ENCODE measurements around the gene TXNDC17. TPM values are rescaled to one million over a fixed set of nuclear protein-coding genes. Genes with fewer than 3 reads are reported as not detected.

TXNDC17 gene
- total and polyA plus RNA-seq, 2 of the 8 experiments (the other 6 are each of a cell fraction or from before 2014, with no cell fraction given): 182 to 410 TPM

DNA sequence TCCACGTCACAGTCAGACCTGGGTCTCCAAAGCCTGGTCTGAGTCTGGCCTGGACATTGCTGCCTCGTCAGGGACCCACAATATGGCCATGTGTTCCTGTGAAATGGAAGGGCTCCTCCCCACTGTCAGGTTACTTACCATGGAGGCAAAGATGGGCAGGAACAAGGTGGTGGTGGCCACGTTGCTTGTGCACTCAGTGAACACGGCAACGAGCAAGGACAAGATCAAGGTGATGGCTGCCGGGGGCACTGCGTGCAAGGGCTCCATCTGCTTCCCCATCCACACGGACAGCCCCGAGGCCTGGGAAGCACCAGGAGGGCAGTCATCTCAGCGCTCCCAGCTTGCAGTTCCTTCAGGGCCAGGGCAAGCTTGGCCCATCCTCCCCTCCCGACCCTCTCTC is 49.8 kb downstream of the TXNDC17 start:
- Histone ChIP-seq H3K27me3 (replicated peaks in 1 of 4; ENCODE audit: control insufficient read depth in 3 of 4, extremely low read depth in 1 of 4, insufficient read depth in 3 of 4, low read length in 3 of 4) (no peaks in the 10 kb centered on the region), H3K4me1 (replicated peaks in 1 of 4; ENCODE audit: control insufficient read depth in 3 of 4, insufficient read depth in 4 of 4, low read length in 3 of 4) (no peaks in the 10 kb centered on the region), H2BK5ac (ENCODE audit: low read depth, low read length) (no peak overlapping the region), H3K23ac (ENCODE audit: insufficient read length) (no peak overlapping the region), H2BK12ac (ENCODE audit: low read depth, low read length) (no peak overlapping the region), H3K79me1 (ENCODE audit: low read depth, low read length) (no peaks in the 10 kb centered on the region), H3K9me3 (ENCODE audit: insufficient read depth in 2 of 2, low read depth in 1 of 2, low read length in 1 of 2) (no peaks in the 10 kb centered on the region), H3K18ac (ENCODE audit: extremely low read depth, low read length) (no peak overlapping the region), H2BK15ac (ENCODE audit: low read length) (no peak overlapping the region), H2AFZ (ENCODE audit: low read length) (no peak overlapping the region), H4K20me1 (replicated peaks in 1 of 2; ENCODE audit: control insufficient read depth in 1 of 2, insufficient read depth in 2 of 2, low read length in 2 of 2) (peaks cover 0 to 2% of the 10 kb centered on the region in 2 experiments), H3K36me3 (ENCODE audit: control insufficient read depth in 2 of 4, insufficient read depth in 4 of 4, low read length in 3 of 4) (no peaks in the 10 kb centered on the region), H4K8ac (ENCODE audit: extremely low read depth, insufficient read depth, low read length) (no peak overlapping the region), H3K4ac (replicated peaks; ENCODE audit: insufficient read length, low read depth, low read length) (no peak overlapping the region), H3K27ac (ENCODE audit: low read depth, low read length) (no peak overlapping the region), H3K23me2 (ENCODE audit: low read depth, low read length) (peaks cover 4% of the 10 kb centered on the region; the same call in 1 of the 2 replicates), H3K14ac (ENCODE audit: insufficient read length) (no peak overlapping the region), H2AK5ac (ENCODE audit: low read depth, low read length) (no peak overlapping the region), H3K4me3 (ENCODE audit: extremely low read depth in 1 of 4, insufficient read depth in 2 of 4, low read depth in 3 of 4, low read length in 4 of 4) (no peak overlapping the region), H3K9ac (replicated peaks in 1 of 4; ENCODE audit: extremely low read depth in 1 of 4, low read depth in 3 of 4, low read length in 3 of 4) (no peak overlapping the region), H2BK20ac (ENCODE audit: low read length) (no peak overlapping the region), H4K5ac (ENCODE audit: insufficient read length, low read depth, low read length) (no peak overlapping the region), H3K56ac (replicated peaks; ENCODE audit: insufficient read length, low read depth, low read length) (no peak overlapping the region), H2BK120ac (replicated peaks; ENCODE audit: low read depth, low read length) (no peak overlapping the region), H4K91ac (replicated peaks; ENCODE audit: insufficient read length, low read length) (no peak overlapping the region), H3K79me2 (ENCODE audit: control insufficient read depth in 1 of 2, insufficient read depth in 2 of 2, low read length in 2 of 2) (no peaks in the 10 kb centered on the region), H3K4me2 (ENCODE audit: insufficient read depth in 1 of 2, low read depth in 2 of 2, low read length in 2 of 2) (no peak overlapping the region)
- TF ChIP-seq TAF7 (optimal IDR thresholded peaks at IDR 0.05; ENCODE audit: borderline replicate concordance, low read depth, low read length) (no peak), JUND (IDR thresholded peaks at IDR 0.05; ENCODE audit: low read length) (no peak), TBP (IDR thresholded peaks at IDR 0.05; ENCODE audit: low read depth, low read length) (no peak), SP1 (IDR thresholded peaks at IDR 0.05; ENCODE audit: low read depth, low read length) (no peak), SIRT6 (IDR thresholded peaks at IDR 0.05; ENCODE audit: low read length) (no peak), BRCA1 (IDR thresholded peaks at IDR 0.05; ENCODE audit: low read depth, low read length) (no peak), CTBP2 (IDR thresholded peaks at IDR 0.05; ENCODE audit: borderline replicate concordance, insufficient read depth, insufficient read length, low read length) (no peak), YY1 (IDR thresholded peaks at IDR 0.05; ENCODE audit: low read depth, low read length) (no peak), TAF1 (IDR thresholded peaks at IDR 0.05; ENCODE audit: low read depth, low read length) (no peak)
- TF ChIP-seq, protein P1, sequence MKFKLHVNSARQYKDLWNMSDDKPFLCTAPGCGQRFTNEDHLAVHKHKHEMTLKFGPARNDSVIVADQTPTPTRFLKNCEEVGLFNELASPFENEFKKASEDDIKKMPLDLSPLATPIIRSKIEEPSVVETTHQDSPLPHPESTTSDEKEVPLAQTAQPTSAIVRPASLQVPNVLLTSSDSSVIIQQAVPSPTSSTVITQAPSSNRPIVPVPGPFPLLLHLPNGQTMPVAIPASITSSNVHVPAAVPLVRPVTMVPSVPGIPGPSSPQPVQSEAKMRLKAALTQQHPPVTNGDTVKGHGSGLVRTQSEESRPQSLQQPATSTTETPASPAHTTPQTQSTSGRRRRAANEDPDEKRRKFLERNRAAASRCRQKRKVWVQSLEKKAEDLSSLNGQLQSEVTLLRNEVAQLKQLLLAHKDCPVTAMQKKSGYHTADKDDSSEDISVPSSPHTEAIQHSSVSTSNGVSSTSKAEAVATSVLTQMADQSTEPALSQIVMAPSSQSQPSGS (IDR thresholded peaks at IDR 0.05; ENCODE audit: low read length): no peak
- POLR2A ChIA-PET (ENCODE audit: partially characterized antibody): interaction anchor here (1.1 kb wide), 1 partner anchor 10 kb away, joined by 3 read pairs; no protein-coding TSS in a partner anchor
- DNase-seq (ENCODE audit: low read depth in 1 of 2, low spot score in 2 of 2) (no peak), FAIRE-seq (no peak)
- CTCF ChIA-PET (ENCODE audit: partially characterized antibody): interaction anchor here (1.1 to 1.9 kb wide), 3 partner anchors 11 to 163 kb away, joined by 3 to 10 read pairs (median 6); no protein-coding TSS in a partner anchor
- WGBS, 2 experiments (ENCODE audit: extremely low coverage in 1 of 2, insufficient coverage in 1 of 2, insufficient read length in 1 of 2, insufficient replicate concordance in 2 of 2, low coverage in 1 of 2, low lambda C conversion rate in 2 of 2, missing lambda C conversion rate in 1 of 2): 85% methylated on average over 11 of the region's 11 CpGs; no CpG with 5 or more reads in 1 of the 2 experiments
